Endothelial cell of umbilical vein (primary cell): ENCODE results near the gene RRP1. TPM values are rescaled to one million over a fixed set of nuclear protein-coding genes. Genes with fewer than 3 reads are reported as not detected.

ENCODE experiments used
- BruUV-seq: library from RNA; stranded (reverse); fragments of 400-500 nt; replicated peaks from 2 replicates; lab custom pipeline; 2021; lab: Mats Ljungman, UMichigan
- CTCF ChIA-PET: fragments of 300-600, 350-600 bp; sonication (Branson Sonifier 250); formaldehyde crosslinking; loops from one replicate; lab custom pipeline; 2021; ENCODE audit warnings: antibody characterized with exemption, inconsistent platforms; lab: Charles Lee
- POLR2A ChIA-PET: fragments of 300-600, 350-600 bp; sonication (Branson Sonifier 250); formaldehyde crosslinking; loops from one replicate; lab custom pipeline; 2021; ENCODE audit warnings: antibody characterized with exemption, inconsistent platforms; lab: Charles Lee
- DNase-seq: peaks from one replicate; pipeline ENCODE4 v3.0.0-alpha.2; 2011; ENCODE audit warnings: low read depth, low spot score
- FAIRE-seq: peaks from 2 replicates; lab custom pipeline; 2011; peaks lifted over from hg19 to GRCh38; lab: Jason Lieb, UNC
- H2AFZ ChIP-seq: 2 replicates; pipeline ENCODE4 v1.6.0; 2012; ENCODE audit warnings: low read depth, low read length, control low read depth, inconsistent platforms
- H3K27ac ChIP-seq: 2 replicates; pipeline ENCODE4 v1.5.1; 2011; ENCODE audit warnings: low read depth, mild to moderate bottlenecking, control low read depth, low read length, moderate library complexity; ENCODE audit not compliant: insufficient read depth
- H3K27me3 ChIP-seq, 2 experiments: 2 replicates each; pipeline versions ENCODE4 v1.6.0 to v1.6.1; 2011; ENCODE audit warnings: low read length in 2 of 2, mixed read lengths in 1 of 2; ENCODE audit not compliant: control insufficient read depth in 2 of 2, insufficient read depth in 2 of 2
- H3K36me3 ChIP-seq, 2 experiments: 2 replicates in 1 of 2; 3 replicates in 1 of 2; pipeline ENCODE4 v1.5.1; 2011; ENCODE audit warnings: low read length in 2 of 2, mild to moderate bottlenecking in 1 of 2, moderate library complexity in 1 of 2; ENCODE audit not compliant: control insufficient read depth in 2 of 2, insufficient read depth in 2 of 2; ENCODE audit errors: extremely low read depth in 1 of 2
- H3K4me1 ChIP-seq: 3 replicates; pipeline ENCODE4 v1.5.1; 2011; ENCODE audit warnings: mild to moderate bottlenecking, low read length; ENCODE audit not compliant: control insufficient read depth, insufficient read depth; ENCODE audit errors: extremely low read depth
- H3K4me2 ChIP-seq: 2 replicates; pipeline ENCODE4 v1.6.1; 2011; ENCODE audit warnings: low read length, control low read depth, mixed read lengths; ENCODE audit not compliant: insufficient read depth
- H3K4me3 ChIP-seq, 3 experiments: fragments of 200-600 bp in 1 of 3; sonication (generic), shearing (Covaris generic) in 1 of 3; replicated peaks in 1 of 3; 2 replicates each; pipeline ENCODE4 v1.5.1; 2011 to 2016; ENCODE audit warnings: control low read depth in 3 of 3, low read length in 3 of 3, mild to moderate bottlenecking in 2 of 3, inconsistent platforms in 1 of 3, low read depth in 1 of 3, moderate library complexity in 1 of 3; ENCODE audit not compliant: insufficient read depth in 1 of 3
- H3K79me2 ChIP-seq: 2 replicates; pipeline ENCODE4 v1.6.0; 2012; ENCODE audit warnings: low read length, inconsistent platforms; ENCODE audit not compliant: control insufficient read depth, insufficient read depth
- H3K9ac ChIP-seq: replicated peaks from 2 replicates; pipeline ENCODE3; 2011; ENCODE audit warnings: low read length, control low read depth; ENCODE audit not compliant: insufficient read depth; ENCODE audit errors: extremely low read depth
- H3K9me1 ChIP-seq: replicated peaks from 3 replicates; pipeline ENCODE4 v1.6.0; 2011; ENCODE audit warnings: mild to moderate bottlenecking, low read length; ENCODE audit not compliant: control insufficient read depth, insufficient read depth; ENCODE audit errors: extremely low read depth
- H3K9me3 ChIP-seq: replicated peaks from 2 replicates; pipeline ENCODE4 v1.5.1; 2012; ENCODE audit warnings: low read length, inconsistent platforms; ENCODE audit not compliant: control insufficient read depth, insufficient read depth
- H4K20me1 ChIP-seq: replicated peaks from 2 replicates; pipeline ENCODE3; 2011; ENCODE audit warnings: mild to moderate bottlenecking, low read length; ENCODE audit not compliant: control insufficient read depth, insufficient read depth; ENCODE audit errors: extremely low read depth
- EZH2 ChIP-seq: IDR thresholded peaks from 2 replicates; pipeline ENCODE4 v1.6.1; 2012; ENCODE audit warnings: borderline replicate concordance, low read depth, mild to moderate bottlenecking, moderate library complexity, low read length, inconsistent platforms; ENCODE audit not compliant: severe bottlenecking
- FOS ChIP-seq: IDR thresholded peaks from 2 replicates; pipeline ENCODE4 v1.6.1; 2011; ENCODE audit warnings: mild to moderate bottlenecking, low read length, moderate library complexity, borderline replicate concordance; ENCODE audit not compliant: insufficient read depth
- GATA2 ChIP-seq: IDR thresholded peaks from 2 replicates; pipeline ENCODE4 v1.7.0; 2011; ENCODE audit warnings: low read depth, mild to moderate bottlenecking, moderate library complexity, mixed read lengths, low read length; ENCODE audit not compliant: insufficient read length, insufficient read depth
- JUN ChIP-seq: IDR thresholded peaks from 2 replicates; pipeline ENCODE4 v1.6.1; 2011; ENCODE audit warnings: borderline replicate concordance, low read depth; ENCODE audit not compliant: insufficient read length, insufficient read depth
- MYC ChIP-seq: IDR thresholded peaks from one replicate; pipeline ENCODE4 v1.6.1; 2011; ENCODE audit warnings: mild to moderate bottlenecking, low read depth, low read length
- POLR2A ChIP-seq: IDR thresholded peaks from 2 replicates; pipeline ENCODE4 v1.6.1; 2012; ENCODE audit warnings: low read depth, mild to moderate bottlenecking, control low read depth, low read length
- POLR2AphosphoS5 ChIP-seq: IDR thresholded peaks from 2 replicates; pipeline ENCODE4 v1.6.1; 2012; ENCODE audit warnings: low read depth, mild to moderate bottlenecking, control low read depth, low read length, moderate library complexity; ENCODE audit not compliant: insufficient read depth
- dilution Hi-C: fragments of 300-500 bp; cut with MboI; formaldehyde crosslinking; loops from one replicate; pipeline ENCODE4 v1.15.0; 2019; ENCODE audit warnings: low sequenced_read_pairs; ENCODE audit not compliant: extremely low pct_ligation_motif_present
- intact Hi-C: fragments of 100-400 bp; cut with micrococcal nuclease; formaldehyde crosslinking; loops from one replicate; pipeline ENCODE4 v1.10.0; 2022
- polyA plus RNA-seq, 4 experiments: library from polyadenylated mRNA; depleted of rRNA in 3 of 4; stranded (reverse) in 3 of 4; unstranded in 1 of 4; fragments of >200 nt; gene quantifications; 2 replicates each; pipeline versions ENCODE4 v1.2.1 to v1.2.3, GENCODE V29; 2011 to 2012; ENCODE audit warnings: missing spikeins in 1 of 4
- total RNA-seq: library from RNA; stranded (reverse); gene quantifications from 2 replicates; pipeline ENCODE4 v1.2.3, GENCODE V29; 2021
- TF ChIP-seq, protein P1 (sequence below): IDR thresholded peaks from 2 replicates; pipeline ENCODE4 v1.6.1; 2011; ENCODE audit not compliant: insufficient read depth, insufficient read length
- TF ChIP-seq, protein P2 (sequence below), 2 donors: IDR thresholded peaks; 1 replicate in 1 of 2; 2 replicates in 1 of 2; pipeline ENCODE4 v1.5.1; 2011; ENCODE audit warnings: low read length in 2 of 2, mild to moderate bottlenecking in 2 of 2, moderate library complexity in 2 of 2, control low read depth in 1 of 2, inconsistent platforms in 1 of 2, low read depth in 1 of 2; ENCODE audit not compliant: insufficient read depth in 1 of 2; ENCODE audit errors: extremely low read depth in 1 of 2

RRP1 gene
- total and polyA plus RNA-seq, 2 donors (not counting 3 experiments of a cell fraction or from before 2014, with no cell fraction given): 15.2 to 36.3 TPM

DNA sequence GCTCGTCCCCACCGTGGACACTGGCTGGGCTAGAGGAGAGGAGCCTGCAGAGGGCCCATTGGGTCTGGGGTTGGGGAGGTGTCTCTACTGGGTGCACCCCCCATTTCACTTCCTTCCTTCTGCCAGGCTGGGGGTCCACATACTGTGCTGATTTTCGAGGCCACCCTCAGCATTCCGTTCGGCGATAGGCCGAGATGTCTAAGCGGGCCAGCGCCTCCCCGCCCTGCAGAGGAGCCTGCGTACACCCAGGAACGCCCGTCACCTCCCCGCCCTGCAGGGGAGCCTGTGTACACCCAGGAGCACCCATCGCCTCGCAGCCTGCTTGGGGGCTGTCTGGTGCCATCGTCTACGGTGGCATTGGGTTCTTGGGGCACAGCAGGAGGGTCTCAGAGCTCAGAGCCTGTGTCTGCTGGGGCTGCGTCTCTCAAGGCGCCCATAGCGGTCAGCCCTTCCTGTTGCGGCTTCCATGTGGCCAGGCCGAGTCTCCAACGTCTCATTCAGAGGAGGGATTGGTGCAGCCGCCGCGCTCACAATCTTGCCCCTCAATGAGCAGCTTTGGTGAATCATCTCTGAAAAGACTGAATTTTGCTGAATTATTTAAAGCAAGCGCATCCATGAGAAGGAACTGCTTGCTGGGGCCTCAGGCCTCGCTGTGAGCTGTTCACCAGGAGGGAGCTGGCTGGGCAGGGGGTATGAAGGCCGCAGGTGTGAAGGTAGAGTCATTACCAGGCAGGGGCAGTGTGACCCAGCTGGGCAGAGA, 44.9 kb downstream of the RRP1 start:
- intact Hi-C loops (no loop called here), dilution Hi-C loops (no loop called here)
- TF ChIP-seq MYC (no peak), GATA2 (no peak), POLR2A (no peak), FOS (no peak), JUN (no peak), POLR2AphosphoS5 (no peak), EZH2 (no peak)
- TF ChIP-seq, protein P1, sequence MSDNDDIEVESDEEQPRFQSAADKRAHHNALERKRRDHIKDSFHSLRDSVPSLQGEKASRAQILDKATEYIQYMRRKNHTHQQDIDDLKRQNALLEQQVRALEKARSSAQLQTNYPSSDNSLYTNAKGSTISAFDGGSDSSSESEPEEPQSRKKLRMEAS: no peak
- TF ChIP-seq, protein P2, sequence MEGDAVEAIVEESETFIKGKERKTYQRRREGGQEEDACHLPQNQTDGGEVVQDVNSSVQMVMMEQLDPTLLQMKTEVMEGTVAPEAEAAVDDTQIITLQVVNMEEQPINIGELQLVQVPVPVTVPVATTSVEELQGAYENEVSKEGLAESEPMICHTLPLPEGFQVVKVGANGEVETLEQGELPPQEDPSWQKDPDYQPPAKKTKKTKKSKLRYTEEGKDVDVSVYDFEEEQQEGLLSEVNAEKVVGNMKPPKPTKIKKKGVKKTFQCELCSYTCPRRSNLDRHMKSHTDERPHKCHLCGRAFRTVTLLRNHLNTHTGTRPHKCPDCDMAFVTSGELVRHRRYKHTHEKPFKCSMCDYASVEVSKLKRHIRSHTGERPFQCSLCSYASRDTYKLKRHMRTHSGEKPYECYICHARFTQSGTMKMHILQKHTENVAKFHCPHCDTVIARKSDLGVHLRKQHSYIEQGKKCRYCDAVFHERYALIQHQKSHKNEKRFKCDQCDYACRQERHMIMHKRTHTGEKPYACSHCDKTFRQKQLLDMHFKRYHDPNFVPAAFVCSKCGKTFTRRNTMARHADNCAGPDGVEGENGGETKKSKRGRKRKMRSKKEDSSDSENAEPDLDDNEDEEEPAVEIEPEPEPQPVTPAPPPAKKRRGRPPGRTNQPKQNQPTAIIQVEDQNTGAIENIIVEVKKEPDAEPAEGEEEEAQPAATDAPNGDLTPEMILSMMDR (IDR thresholded peaks at IDR 0.05; ENCODE audit: extremely low read depth in 1 of 2, insufficient read depth in 1 of 2, low read depth in 1 of 2, low read length in 2 of 2): no peak
- Histone ChIP-seq H3K27ac (no peak overlapping the region), H3K4me1 (no peaks in the 10 kb centered on the region), H3K9me3 (no peaks in the 10 kb centered on the region), H3K9ac (no peak overlapping the region), H3K9me1 (no peaks in the 10 kb centered on the region), H3K79me2 (no peaks in the 10 kb centered on the region), H3K36me3 (no peaks in the 10 kb centered on the region), H3K27me3 (peaks cover 0 to 6% of the 10 kb centered on the region in 2 experiments), H3K4me3 (no peak overlapping the region), H2AFZ (no peak overlapping the region), H3K4me2 (no peak overlapping the region), H4K20me1 (no peaks in the 10 kb centered on the region)
- FAIRE-seq: no peak
- ChIA-PET POLR2A (no interaction called here), CTCF (interaction anchor here (1.0 to 1.3 kb wide), 2 partner anchors 8 to 11 kb away, joined by 4 to 5 read pairs; no protein-coding TSS in a partner anchor)
- no TSS peak for BruUV-seq
- no peak for DNase-seq
